Measurements from ENCODE around the gene SIPA1L3. TPM values are rescaled to one million over a fixed set of nuclear protein-coding genes. Genes with fewer than 3 reads are reported as not detected.

The SIPA1L3 gene
- total and polyA plus RNA-seq, 10 of the 15 experiments (the other 5 are each of a cell fraction or from before 2014, with no cell fraction given) = 0.24 to 66.2 (median 19.1) TPM

DNA sequence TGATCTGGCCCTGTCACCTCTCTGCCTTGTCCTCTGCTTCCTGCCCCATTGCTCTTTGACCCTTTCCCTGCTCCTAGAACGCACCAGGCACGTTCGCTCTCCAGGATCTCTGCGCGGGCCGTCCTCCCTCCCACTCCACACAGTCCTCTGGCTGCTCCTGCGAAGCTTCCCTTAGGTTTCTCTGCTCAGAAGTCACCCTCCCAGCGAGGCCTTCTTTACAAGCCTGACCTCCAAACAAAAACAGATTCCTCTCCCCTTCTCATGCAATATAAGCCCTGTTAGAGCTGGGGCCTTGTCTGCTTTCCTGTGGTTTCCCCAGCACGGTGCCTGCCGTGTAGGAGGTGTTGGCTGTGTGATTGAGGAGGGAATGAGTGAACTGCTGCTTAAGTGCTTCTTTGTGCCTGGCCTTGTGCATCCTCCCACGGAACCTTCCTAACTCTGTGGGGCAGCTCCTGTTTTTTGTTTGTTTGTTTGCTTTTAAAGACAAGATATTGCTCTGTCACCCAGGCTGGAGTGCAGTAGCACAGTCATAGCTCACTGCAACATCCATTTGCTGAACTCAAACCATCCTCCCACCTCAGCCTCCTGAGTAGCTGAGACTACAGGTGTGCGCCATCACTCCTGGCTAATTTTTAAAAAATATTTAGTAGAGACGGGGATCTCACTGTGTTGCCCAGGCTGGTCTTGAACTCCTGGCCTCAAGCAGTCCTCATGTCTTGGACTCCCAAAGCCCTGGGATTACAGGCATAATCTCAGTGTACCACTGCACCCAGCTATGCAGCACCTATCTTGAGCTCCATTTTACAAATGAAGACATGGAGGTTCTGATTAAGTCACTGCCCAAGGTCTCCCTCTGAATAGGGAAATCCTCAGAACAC, 82.0 kb downstream of the SIPA1L3 start:
- Histone ChIP-seq H3K9me3 (replicated peaks; ENCODE audit: control insufficient read depth, insufficient read depth, low read length) (no peaks in the 10 kb centered on the region), H2AFZ (ENCODE audit: control insufficient read depth, low read depth, low read length) (no peak overlapping the region), H3K79me2 (ENCODE audit: control insufficient read depth, insufficient read depth, low read length) (peaks cover 71% of the 10 kb centered on the region), H3K4me3 (no peak overlapping the region), H3K9ac (ENCODE audit: control insufficient read depth, insufficient read depth, low read length) (no peak overlapping the region), H3K27ac (ENCODE audit: control insufficient read depth, insufficient read depth) (peak overlapping the region; percentile 25), H3K27me3 (replicated peaks in 1 of 2; ENCODE audit: control insufficient read depth in 2 of 2, insufficient read depth in 2 of 2, low read length in 1 of 2) (no peaks in the 10 kb centered on the region), H3K4me2 (ENCODE audit: control insufficient read depth, insufficient read depth) (peak overlapping the region; percentile 19; the same call in 1 of the 2 replicates), H3K4me1 (ENCODE audit: control insufficient read depth, insufficient read depth, low read length) (peaks cover 34% of the 10 kb centered on the region), H3K36me3 (ENCODE audit: control insufficient read depth in 2 of 2, insufficient read depth in 2 of 2, low read length in 1 of 2) (peaks cover 3 to 5% of the 10 kb centered on the region in 2 experiments), H4K20me1 (ENCODE audit: control insufficient read depth, insufficient read depth) (no peaks in the 10 kb centered on the region; the same call in 1 of the 2 replicates)
- peak; percentile 65 for TF ChIP-seq RUNX3 (IDR thresholded peaks at IDR 0.05; ENCODE audit: low read length)
- peak; percentile 20; the same call in 1 of the 2 replicates for TF ChIP-seq ZNF24 (IDR thresholded peaks at IDR 0.05)
- TF ChIP-seq ZSCAN29 (IDR thresholded peaks at IDR 0.05) = no peak
- TF ChIP-seq NBN (IDR thresholded peaks at IDR 0.05) = 0 out of 2 replicates have a peak, but pooled peaks have one; percentile 25
- no peak for TF ChIP-seq CHD4 (IDR thresholded peaks at IDR 0.05)
- TF ChIP-seq ATF7 (IDR thresholded peaks at IDR 0.05; ENCODE audit: low read depth) = 0 out of 2 replicates have a peak, but pooled peaks have one; percentile 13
- TF ChIP-seq IKZF1 (conservative IDR thresholded peaks at IDR 0.05) = peak; percentile 61
- TF ChIP-seq, protein P1, sequence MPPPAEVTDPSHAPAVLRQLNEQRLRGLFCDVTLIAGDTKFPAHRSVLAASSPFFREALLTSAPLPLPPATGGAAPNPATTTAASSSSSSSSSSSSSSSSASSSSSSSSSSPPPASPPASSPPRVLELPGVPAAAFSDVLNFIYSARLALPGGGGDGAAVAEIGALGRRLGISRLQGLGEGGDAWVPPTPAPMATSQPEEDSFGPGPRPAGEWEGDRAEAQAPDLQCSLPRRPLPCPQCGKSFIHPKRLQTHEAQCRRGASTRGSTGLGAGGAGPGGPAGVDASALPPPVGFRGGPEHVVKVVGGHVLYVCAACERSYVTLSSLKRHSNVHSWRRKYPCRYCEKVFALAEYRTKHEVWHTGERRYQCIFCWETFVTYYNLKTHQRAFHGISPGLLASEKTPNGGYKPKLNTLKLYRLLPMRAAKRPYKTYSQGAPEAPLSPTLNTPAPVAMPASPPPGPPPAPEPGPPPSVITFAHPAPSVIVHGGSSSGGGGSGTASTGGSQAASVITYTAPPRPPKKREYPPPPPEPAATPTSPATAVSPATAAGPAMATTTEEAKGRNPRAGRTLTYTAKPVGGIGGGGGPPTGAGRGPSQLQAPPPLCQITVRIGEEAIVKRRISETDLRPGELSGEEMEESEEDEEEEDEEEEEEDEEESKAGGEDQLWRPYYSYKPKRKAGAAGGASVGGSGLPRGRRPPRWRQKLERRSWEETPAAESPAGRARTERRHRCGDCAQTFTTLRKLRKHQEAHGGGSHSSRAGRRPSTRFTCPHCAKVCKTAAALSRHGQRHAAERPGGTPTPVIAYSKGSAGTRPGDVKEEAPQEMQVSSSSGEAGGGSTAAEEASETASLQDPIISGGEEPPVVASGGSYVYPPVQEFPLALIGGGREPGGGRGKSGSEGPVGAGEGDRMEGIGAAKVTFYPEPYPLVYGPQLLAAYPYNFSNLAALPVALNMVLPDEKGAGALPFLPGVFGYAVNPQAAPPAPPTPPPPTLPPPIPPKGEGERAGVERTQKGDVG (CRISPR knock-in tag; IDR thresholded peaks at IDR 0.05) = no peak
- TF ChIP-seq, protein P2, sequence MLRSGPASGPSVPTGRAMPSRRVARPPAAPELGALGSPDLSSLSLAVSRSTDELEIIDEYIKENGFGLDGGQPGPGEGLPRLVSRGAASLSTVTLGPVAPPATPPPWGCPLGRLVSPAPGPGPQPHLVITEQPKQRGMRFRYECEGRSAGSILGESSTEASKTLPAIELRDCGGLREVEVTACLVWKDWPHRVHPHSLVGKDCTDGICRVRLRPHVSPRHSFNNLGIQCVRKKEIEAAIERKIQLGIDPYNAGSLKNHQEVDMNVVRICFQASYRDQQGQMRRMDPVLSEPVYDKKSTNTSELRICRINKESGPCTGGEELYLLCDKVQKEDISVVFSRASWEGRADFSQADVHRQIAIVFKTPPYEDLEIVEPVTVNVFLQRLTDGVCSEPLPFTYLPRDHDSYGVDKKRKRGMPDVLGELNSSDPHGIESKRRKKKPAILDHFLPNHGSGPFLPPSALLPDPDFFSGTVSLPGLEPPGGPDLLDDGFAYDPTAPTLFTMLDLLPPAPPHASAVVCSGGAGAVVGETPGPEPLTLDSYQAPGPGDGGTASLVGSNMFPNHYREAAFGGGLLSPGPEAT (IDR thresholded peaks at IDR 0.05; ENCODE audit: low read depth) = peak; percentile 34; the same call in 1 of the 2 replicates
- TF ChIP-seq BHLHE40 (IDR thresholded peaks at IDR 0.05; ENCODE audit: borderline replicate concordance in 1 of 2, low read depth in 2 of 2, low read length in 1 of 2) = 0 out of 4 replicates have a peak, but pooled peaks of 1 of the 2 experiments have one; percentile 10
- ChIA-PET SMC1A (ENCODE audit: uncharacterized antibody, unreplicated experiment) (interaction anchor here (0.7 to 1.7 kb wide), 9 partner anchors 10 to 60 kb away, joined by 3 to 19 read pairs (median 3); no protein-coding TSS in a partner anchor), RAD21 (ENCODE audit: unreplicated experiment) (interaction anchor here (0.7 to 5.8 kb wide), 7 partner anchors 12 to 83 kb away, joined by 3 to 98 read pairs (median 3); partner anchors contain the start of genes SIPA1L3 and WDR87), POLR2A (interaction anchor here (0.6 to 1.9 kb wide), 9 partner anchors 12 to 1135 kb away, joined by 3 to 5 read pairs (median 4); no protein-coding TSS in a partner anchor), CTCF (interaction anchor here (0.7 to 12.6 kb wide), 7 partner anchors 14 to 106 kb away, joined by 3 to 183 read pairs (median 4); partner anchors contain the start of genes SIPA1L3 and WDR87)
- FAIRE-seq = no peak
- BruUV-seq (replicated peaks) = no TSS peak
- in situ Hi-C loops (cut with MboI) = no loop called here
- 77% methylated on average over 13 of the region's 13 CpGs for WGBS (ENCODE audit: insufficient coverage, insufficient replicate concordance, low lambda C conversion rate, missing lambda C conversion rate)
- intact Hi-C loops (cut with micrococcal nuclease; ENCODE audit: unreplicated experiment) = no loop called here
- DNase-seq (ENCODE audit: low read depth, low spot score) = no peak
- peak; percentile 12; the same call in 1 of the 3 replicates for ATAC-seq

All from GM12878 (cell line).